Muscle layer of duodenum (tissue), 2 donors: ENCODE measurements around the gene FAM53A.
"Not testable (repeated sequence)": the region's sequence is repeated elsewhere in the genome, so short reads cannot be mapped to it uniquely, and the experiment has no call there.

ENCODE experiments used
- H3K27ac ChIP-seq: one replicate; pipeline ENCODE4 v1.7.0; 2013; ENCODE audit warnings: mild to moderate bottlenecking, low read length
- H3K27me3 ChIP-seq: one replicate; pipeline ENCODE4 v1.7.0; 2013; ENCODE audit warnings: low read depth, mild to moderate bottlenecking, control low read depth, low read length
- H3K36me3 ChIP-seq, 2 donors: one replicate each; pipeline ENCODE4 v1.7.0; 2013; ENCODE audit warnings: low read length in 2 of 2, control low read depth in 1 of 2, mild to moderate bottlenecking in 1 of 2; ENCODE audit not compliant: insufficient read depth in 2 of 2, control insufficient read depth in 1 of 2
- H3K4me1 ChIP-seq, 2 donors: one replicate each; pipeline ENCODE4 v1.7.0; 2013; ENCODE audit warnings: low read length in 2 of 2, mild to moderate bottlenecking in 2 of 2, control low read depth in 1 of 2, moderate library complexity in 1 of 2; ENCODE audit not compliant: insufficient read depth in 2 of 2, control insufficient read depth in 1 of 2
- H3K4me3 ChIP-seq, 2 donors: one replicate each; pipeline ENCODE4 v1.7.0; 2013; ENCODE audit warnings: low read length in 2 of 2, low read depth in 1 of 2, mild to moderate bottlenecking in 1 of 2
- H3K9me3 ChIP-seq, 2 donors: one replicate each; pipeline ENCODE4 v1.7.0; 2013; ENCODE audit warnings: low read length in 2 of 2, control low read depth in 1 of 2, mild to moderate bottlenecking in 1 of 2; ENCODE audit not compliant: control insufficient read depth in 1 of 2
- donor health status: healthy.

The FAM53A gene

DNA sequence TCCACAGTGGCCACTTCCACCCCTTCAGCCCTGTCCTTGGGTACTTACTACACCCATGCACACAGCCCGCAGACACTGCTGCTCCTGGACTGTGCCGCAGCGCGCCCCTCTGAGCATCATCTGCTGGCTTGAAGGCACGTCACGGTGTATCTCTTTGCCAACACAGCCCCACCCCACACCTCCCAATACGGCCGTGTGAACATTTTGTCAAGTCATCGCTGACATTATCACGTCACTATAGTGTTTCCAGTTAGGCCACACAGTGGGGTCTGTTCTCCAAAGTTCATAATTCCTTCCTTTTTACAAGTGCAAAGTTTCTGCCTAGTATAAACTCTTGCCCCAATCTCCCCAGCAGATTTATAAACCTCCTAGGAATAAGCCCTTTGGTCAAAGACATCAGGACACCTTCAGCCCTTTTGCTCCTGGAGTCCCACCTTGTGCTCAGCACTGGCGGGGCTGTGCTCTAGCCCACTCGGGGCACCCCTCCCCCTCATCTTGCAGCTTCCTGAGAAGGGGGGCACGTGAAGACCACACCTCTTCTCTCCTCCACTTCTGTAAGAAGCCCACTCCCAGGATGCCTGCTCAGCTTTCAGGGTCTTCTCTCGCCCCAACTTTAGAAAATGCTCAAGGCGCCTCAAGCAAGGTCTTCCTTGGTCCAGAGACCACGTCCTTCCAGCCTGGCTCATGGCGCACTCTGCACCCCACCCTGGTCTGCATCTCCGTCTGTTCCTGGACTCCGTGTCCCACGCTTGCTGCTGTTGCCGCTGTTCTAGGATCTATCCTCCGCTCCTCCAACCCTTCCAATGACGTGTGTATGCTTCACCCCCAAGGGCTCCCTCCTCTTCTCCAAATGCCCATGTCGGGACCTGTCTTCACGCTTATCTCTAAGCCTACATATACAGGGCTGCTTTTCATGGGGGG, 7.2 kb downstream of the FAM53A start:
- Histone ChIP-seq H3K36me3 (no peaks in the 10 kb centered on the region), H3K9me3 (no peaks in the 10 kb centered on the region), H3K4me3 (no peak overlapping the region), H3K27me3 (no peaks in the 10 kb centered on the region), H3K4me1 (no peaks in the 10 kb centered on the region), H3K27ac (no peak overlapping the region)

DNA sequence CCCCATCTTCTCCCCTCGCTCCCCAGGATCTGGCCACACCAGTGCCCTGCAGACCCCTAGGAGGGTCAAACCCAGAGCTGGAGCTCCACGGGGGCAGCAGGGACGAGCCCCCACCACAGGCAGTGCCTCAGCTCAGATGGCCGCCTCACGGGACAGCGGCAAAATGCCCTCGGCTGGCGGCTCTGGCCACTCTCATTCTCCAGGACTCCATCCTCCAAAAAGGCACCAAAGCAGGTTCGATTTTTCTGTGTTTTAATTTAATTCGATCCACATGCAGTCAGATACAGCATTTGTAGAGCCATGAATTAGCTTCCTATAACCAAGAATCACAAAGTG, 8.3 kb downstream of the FAM53A start:
- H3K27me3 ChIP-seq = no peaks in the 10 kb centered on the region
- H3K27ac ChIP-seq = no peak overlapping the region
- H3K9me3 ChIP-seq = no peaks in the 10 kb centered on the region
- no peak overlapping the region for H3K4me3 ChIP-seq
- H3K36me3 ChIP-seq = no peaks in the 10 kb centered on the region
- H3K4me1 ChIP-seq = no peaks in the 10 kb centered on the region

DNA sequence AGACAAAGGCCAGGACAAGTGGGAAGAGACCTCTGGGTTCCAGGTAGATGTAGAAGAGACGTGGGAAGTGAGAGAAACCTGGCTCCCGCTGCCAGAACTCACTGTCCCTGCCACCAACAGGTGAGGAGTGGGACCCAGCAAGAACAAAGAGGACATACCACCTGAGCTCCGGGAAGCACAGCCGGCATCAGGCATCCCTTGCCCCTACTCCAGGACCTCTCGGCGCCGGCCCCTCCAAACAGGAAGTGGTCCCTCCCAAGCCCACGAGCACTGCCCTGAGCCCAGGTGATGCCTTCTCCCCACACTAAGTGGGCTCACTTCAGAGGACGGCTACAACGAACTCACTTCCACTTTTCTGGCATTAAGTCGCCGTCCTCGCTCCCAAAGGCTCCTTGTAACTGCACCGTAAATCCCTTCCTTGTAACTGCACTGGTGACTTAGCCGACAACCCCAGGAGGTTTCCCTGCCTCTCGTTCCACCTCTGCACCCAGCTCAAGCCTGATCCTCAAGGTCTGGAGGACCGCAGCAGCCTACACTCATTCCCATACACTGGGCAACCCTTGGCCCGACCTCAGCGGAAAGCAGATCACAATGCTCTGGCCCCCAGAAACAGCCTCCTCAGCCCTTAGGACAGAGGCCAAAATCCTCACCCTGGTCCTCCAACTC, 8.8 kb downstream of the FAM53A start:
- no peaks in the 10 kb centered on the region for H3K4me1 ChIP-seq
- no peaks in the 10 kb centered on the region for H3K36me3 ChIP-seq
- H3K27me3 ChIP-seq = no peaks in the 10 kb centered on the region
- H3K27ac ChIP-seq = no peak overlapping the region
- no peak overlapping the region for H3K4me3 ChIP-seq
- H3K9me3 ChIP-seq = no peaks in the 10 kb centered on the region

DNA sequence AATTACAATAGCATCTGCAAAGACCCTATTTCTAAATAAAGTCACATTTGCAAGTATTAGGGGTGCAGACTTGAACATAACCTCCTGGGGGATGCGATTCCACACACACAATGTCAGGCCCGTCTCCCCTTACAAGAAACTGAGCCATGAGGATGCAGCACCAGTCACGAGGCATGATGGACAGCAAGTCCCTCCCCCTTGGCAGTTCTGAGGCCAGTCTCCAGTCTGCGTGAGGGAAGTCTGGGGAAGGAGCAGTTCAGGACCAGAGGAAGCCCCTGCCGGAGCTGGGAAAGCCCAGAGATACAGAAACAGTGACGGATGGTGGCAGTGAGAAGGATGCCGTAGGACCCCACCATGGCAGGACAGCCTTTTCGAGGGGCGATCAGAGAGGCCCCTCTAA, 9.4 kb downstream of the FAM53A start:
- H3K9me3 ChIP-seq = no peaks in the 10 kb centered on the region
- no peaks in the 10 kb centered on the region for H3K4me1 ChIP-seq
- no peaks in the 10 kb centered on the region for H3K27me3 ChIP-seq
- H3K4me3 ChIP-seq = no peak overlapping the region
- H3K27ac ChIP-seq = no peak overlapping the region
- no peaks in the 10 kb centered on the region for H3K36me3 ChIP-seq

DNA sequence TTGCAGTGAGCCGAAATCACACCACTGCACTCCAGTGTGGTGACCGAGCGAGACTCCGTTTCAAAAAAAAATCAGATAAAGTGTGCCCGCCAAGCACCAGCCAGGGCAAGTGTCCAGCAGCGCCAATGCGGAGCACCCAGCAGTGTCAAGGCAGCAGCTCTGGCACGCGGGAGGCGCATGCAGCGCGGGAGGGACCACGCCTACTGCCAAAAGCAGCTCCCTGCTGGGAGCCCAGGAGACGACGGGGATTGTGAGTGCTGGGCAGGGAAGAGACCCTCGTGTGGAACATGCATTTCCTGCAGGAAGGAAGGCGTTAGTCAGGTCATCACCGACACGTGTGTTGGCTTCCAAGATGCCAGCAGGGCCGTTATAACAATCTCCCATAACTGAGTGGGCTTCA, 10.4 kb downstream of the FAM53A start:
- Histone ChIP-seq H3K27ac (no peak overlapping the region), H3K27me3 (no peaks in the 10 kb centered on the region)

DNA sequence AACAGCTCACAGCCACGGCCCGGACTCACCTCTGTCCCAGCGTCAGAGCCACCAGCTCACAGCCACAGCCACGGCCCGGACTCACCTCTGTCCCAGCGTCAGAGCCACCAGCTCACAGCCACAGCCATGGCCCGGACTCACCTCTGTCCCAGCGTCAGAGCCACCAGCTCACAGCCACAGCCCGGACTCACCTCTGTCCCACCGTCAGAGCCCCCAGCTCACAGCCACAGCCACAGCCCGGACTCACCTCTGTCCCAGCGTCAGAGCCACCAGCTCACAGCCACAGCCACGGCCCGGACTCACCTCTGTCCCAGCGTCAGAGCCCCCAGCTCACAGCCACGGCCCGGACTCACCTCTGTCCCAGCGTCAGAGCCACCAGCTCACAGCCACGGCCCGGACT, 13.1 kb downstream of the FAM53A start:
- H3K4me1 ChIP-seq, H3K36me3 ChIP-seq, H3K9me3 ChIP-seq, H3K27me3 ChIP-seq, H3K27ac ChIP-seq, H3K4me3 ChIP-seq: not testable (repeated sequence)

More for the DNA sequence above, 10.4 kb downstream of the FAM53A start:
- no peaks in the 10 kb centered on the region for H3K9me3 ChIP-seq
- no peak overlapping the region for H3K4me3 ChIP-seq
- no peaks in the 10 kb centered on the region for H3K36me3 ChIP-seq
- H3K4me1 ChIP-seq = no peaks in the 10 kb centered on the region

DNA sequence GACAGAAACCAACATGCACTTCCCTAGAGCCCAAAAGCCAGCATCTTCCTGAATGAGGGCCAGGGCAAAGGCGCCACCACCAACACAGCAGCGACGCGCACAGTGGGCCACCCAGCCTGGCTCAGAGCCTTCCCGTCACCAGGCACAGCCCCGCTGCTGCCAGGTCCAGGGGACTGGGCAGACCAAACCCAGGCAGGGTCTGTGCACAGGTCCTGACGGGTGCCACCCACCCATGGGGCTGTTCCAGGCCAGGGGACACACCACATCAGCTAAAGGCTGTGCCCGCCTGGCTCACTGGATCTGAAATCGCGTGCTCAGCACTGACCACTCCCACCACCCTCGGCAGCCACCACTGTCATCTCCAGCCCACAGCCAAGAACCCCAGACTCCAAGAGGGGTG, 13.8 kb downstream of the FAM53A start:
- no peaks in the 10 kb centered on the region for H3K36me3 ChIP-seq
- no peaks in the 10 kb centered on the region for H3K27me3 ChIP-seq
- no peak overlapping the region for H3K27ac ChIP-seq
- H3K9me3 ChIP-seq = no peaks in the 10 kb centered on the region
- H3K4me3 ChIP-seq = no peak overlapping the region
- H3K4me1 ChIP-seq = peaks cover 0 to 5% of the 10 kb centered on the region in 2 donors

DNA sequence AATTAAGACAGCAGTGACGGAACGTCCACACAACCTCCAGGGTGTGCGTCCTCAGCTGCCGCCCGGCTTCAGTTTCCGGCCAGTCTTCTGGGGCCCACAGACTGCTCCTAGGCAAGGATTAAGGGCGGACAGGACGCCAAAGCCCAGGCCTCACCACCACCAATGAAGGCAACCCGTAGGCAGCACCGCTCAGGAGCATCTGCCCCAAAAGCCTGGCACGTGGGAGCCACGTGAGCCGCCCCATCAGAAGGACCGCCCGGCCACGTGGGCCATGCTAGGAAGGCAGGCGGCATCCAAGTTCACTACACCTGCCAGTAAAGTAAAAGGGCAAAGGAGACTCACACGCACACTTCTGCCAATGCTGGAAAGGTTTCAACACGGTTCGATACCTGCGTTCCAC, 14.3 kb downstream of the FAM53A start:
- Histone ChIP-seq H3K4me1 (peaks cover 0 to 5% of the 10 kb centered on the region in 2 donors), H3K9me3 (no peaks in the 10 kb centered on the region), H3K36me3 (no peaks in the 10 kb centered on the region), H3K27ac (no peak overlapping the region), H3K4me3 (no peak overlapping the region), H3K27me3 (no peaks in the 10 kb centered on the region)

DNA sequence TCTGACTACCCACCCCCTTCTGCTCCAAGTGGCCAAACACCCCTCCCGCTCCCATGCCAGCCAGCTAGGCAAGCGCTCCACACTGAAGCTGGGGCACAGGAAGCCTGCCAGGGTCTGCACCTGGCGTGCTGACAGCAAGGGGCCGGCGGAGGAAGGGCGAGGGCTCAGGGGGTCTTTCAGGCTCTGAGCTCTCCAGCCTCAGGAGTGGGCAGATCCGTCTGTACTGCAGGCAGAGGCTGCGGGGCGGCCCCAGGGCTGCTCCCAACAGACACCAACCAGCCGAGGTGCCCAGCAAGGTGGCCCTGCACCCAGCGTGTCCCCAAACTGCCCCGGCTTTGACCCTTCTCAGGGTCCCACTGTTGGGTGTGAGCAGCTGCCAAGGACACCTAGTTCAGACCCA, 14.8 kb downstream of the FAM53A start:
- Histone ChIP-seq H3K4me3 (no peak overlapping the region), H3K4me1 (peaks cover 0 to 5% of the 10 kb centered on the region in 2 donors), H3K27ac (no peak overlapping the region), H3K27me3 (no peaks in the 10 kb centered on the region), H3K9me3 (no peaks in the 10 kb centered on the region), H3K36me3 (no peaks in the 10 kb centered on the region)

DNA sequence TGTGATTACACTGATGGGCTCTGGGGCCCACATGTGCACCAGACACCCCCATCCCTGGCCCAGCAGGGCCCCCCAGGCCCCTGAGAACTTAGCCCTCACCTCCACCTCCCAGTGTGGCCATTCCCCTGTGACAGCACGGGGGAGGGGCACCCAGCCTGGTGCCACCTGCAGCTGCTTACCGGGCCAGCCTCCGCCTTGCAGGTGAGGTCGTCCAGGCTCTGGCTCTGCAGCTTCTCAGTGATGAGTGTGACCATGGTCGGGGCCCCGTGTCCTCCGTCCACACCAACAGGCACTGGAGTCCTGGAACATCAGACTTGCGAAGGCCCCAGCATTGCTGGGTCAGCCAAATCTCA, 15.6 kb downstream of the FAM53A start:
- Histone ChIP-seq H3K4me3 (no peak overlapping the region), H3K27ac (no peak overlapping the region), H3K27me3 (no peaks in the 10 kb centered on the region), H3K4me1 (peaks cover 0 to 5% of the 10 kb centered on the region in 2 donors), H3K9me3 (no peaks in the 10 kb centered on the region), H3K36me3 (no peaks in the 10 kb centered on the region)

DNA sequence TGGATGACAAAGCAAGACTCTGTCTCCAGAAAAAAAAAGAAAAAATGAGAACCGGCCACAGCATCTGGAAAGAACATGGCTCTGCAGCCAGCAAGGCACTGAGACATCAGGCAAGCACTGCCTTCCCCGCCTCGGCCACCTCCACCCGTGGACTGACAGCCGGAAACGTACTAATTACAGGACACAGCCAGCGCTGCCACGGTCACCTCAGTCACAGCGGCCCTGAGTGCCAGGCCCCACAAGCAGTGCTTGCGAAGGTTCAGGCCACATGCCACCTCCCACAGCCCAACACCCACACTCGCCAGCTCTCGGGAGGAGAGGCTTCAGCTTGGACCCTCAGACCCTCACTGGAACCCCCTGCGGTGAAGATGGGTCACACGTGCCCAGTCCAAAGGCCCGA, 16.8 kb downstream of the FAM53A start:
- Histone ChIP-seq H3K4me1 (peaks cover 0 to 5% of the 10 kb centered on the region in 2 donors), H3K4me3 (no peak overlapping the region)

More for the DNA sequence above, 16.8 kb downstream of the FAM53A start:
- Histone ChIP-seq H3K27me3 (no peaks in the 10 kb centered on the region), H3K36me3 (no peaks in the 10 kb centered on the region), H3K9me3 (no peaks in the 10 kb centered on the region), H3K27ac (no peak overlapping the region)
